Measurements from ENCODE around the gene LOXL3. TPM values are rescaled to one million over a fixed set of nuclear protein-coding genes. Genes with fewer than 3 reads are reported as not detected.
A peak's percentile ranks its signal among the peaks of the same experiment; 100 is the strongest.

LOXL3 gene
- total and polyA plus RNA-seq, 2 of the 8 experiments (the other 6 are each of a cell fraction or from before 2014, with no cell fraction given) = 22.4 to 27.2 TPM

DNA sequence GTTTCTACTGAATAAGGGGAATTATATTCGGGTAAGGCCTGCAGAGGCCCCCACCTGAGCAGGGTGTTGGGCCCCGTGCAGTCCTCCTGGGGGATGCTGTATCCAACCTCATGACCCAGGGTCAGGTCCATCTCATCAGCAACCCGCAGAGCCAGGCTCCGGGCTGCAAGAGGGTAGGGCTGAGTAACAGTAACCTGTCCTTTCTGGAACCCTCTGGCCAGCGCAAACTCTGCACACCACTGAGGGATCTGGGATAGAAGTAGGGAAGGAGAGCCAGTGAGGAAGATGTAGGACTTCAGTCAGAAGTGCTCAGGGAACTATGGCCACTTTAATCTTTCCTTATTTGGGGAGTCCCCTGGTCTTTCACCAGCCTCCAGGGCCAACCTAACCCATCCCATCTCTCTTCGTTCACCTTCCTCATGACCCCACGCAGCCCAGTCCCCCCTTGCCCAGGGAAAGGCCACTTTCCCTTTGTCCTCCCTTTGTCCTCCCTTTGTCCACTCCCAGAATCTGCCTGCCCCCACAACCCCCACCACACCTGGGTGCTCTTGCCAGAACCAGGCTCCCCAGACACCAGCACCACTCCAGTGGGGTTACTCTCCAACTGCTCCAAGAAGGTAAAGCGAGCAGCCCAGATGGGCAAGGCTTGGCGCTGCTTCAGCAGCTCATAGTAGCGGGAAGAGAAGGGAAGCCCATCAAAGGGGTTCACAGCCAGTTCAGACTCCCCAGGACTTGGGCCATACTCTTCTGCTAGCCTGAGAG is 28.6 kb downstream of the LOXL3 start:
- H3K4ac ChIP-seq (replicated peaks; ENCODE audit: insufficient read length, low read depth, low read length) = no peak overlapping the region
- FAIRE-seq (no peak), DNase-seq (ENCODE audit: low read depth in 1 of 2, low spot score in 2 of 2) (no peak)
- no peak overlapping the region for H3K9ac ChIP-seq (replicated peaks in 1 of 4; ENCODE audit: extremely low read depth in 1 of 4, low read depth in 3 of 4, low read length in 3 of 4)
- no peak overlapping the region for H3K27ac ChIP-seq (ENCODE audit: low read depth, low read length)
- H3K36me3 ChIP-seq (ENCODE audit: control insufficient read depth in 2 of 4, insufficient read depth in 4 of 4, low read length in 3 of 4) = peaks cover 5 to 18% (median 13%) of the 10 kb centered on the region in 4 experiments; a peak in 6 of 8 replicates
- H2BK5ac ChIP-seq (ENCODE audit: low read depth, low read length) = no peak overlapping the region
- H3K18ac ChIP-seq (ENCODE audit: extremely low read depth, low read length) = no peak overlapping the region
- H2BK120ac ChIP-seq (replicated peaks; ENCODE audit: low read depth, low read length) = no peak overlapping the region
- H3K23me2 ChIP-seq (ENCODE audit: low read depth, low read length) = peaks cover 4% of the 10 kb centered on the region; the same call in 1 of the 2 replicates
- no peak overlapping the region for H2AK5ac ChIP-seq (ENCODE audit: low read depth, low read length)
- H4K91ac ChIP-seq (replicated peaks; ENCODE audit: insufficient read length, low read length) = no peak overlapping the region
- ChIA-PET POLR2A (ENCODE audit: partially characterized antibody) (interaction anchor here (1.3 kb wide), 1 partner anchor 42 kb away, joined by 5 read pairs; the partner anchor contains the start of genes CCDC142 and TTC31), CTCF (ENCODE audit: partially characterized antibody) (interaction anchor here (1.2 kb wide), 3 partner anchors 16 to 61 kb away, joined by 3 to 4 read pairs (median 3); no protein-coding TSS in a partner anchor)
- no peak overlapping the region for H3K23ac ChIP-seq (ENCODE audit: insufficient read length)
- H3K56ac ChIP-seq (replicated peaks; ENCODE audit: insufficient read length, low read depth, low read length) = no peak overlapping the region
- peaks cover 0 to 13% (median 6%) of the 10 kb centered on the region in 4 experiments; a peak in 5 of 7 replicates for H3K27me3 ChIP-seq (replicated peaks in 1 of 4; ENCODE audit: control insufficient read depth in 3 of 4, extremely low read depth in 1 of 4, insufficient read depth in 3 of 4, low read length in 3 of 4)
- no peak overlapping the region for H3K4me2 ChIP-seq (ENCODE audit: insufficient read depth in 1 of 2, low read depth in 2 of 2, low read length in 2 of 2)
- WGBS, 2 experiments (ENCODE audit: extremely low coverage in 1 of 2, insufficient coverage in 1 of 2, insufficient read length in 1 of 2, insufficient replicate concordance in 2 of 2, low coverage in 1 of 2, low lambda C conversion rate in 2 of 2, missing lambda C conversion rate in 1 of 2) = 79% methylated on average over 10 of the region's 10 CpGs; no CpG with 5 or more reads in 1 of the 2 experiments
- 0 out of 2 replicates have a peak overlapping the region, but pooled peaks have one; percentile 31 for H4K8ac ChIP-seq (ENCODE audit: extremely low read depth, insufficient read depth, low read length)
- TF ChIP-seq BRCA1 (IDR thresholded peaks at IDR 0.05; ENCODE audit: low read depth, low read length) = no peak
- H3K4me3 ChIP-seq (ENCODE audit: extremely low read depth in 1 of 4, insufficient read depth in 2 of 4, low read depth in 3 of 4, low read length in 4 of 4) = no peak overlapping the region
- H3K9me3 ChIP-seq (ENCODE audit: insufficient read depth in 2 of 2, low read depth in 1 of 2, low read length in 1 of 2) = no peaks in the 10 kb centered on the region
- H2BK12ac ChIP-seq (ENCODE audit: low read depth, low read length) = no peak overlapping the region
- H3K79me1 ChIP-seq (ENCODE audit: low read depth, low read length) = peaks cover 8% of the 10 kb centered on the region
- peaks cover 0 to 18% of the 10 kb centered on the region in 2 experiments; a peak in 2 of 4 replicates for H3K79me2 ChIP-seq (ENCODE audit: control insufficient read depth in 1 of 2, insufficient read depth in 2 of 2, low read length in 2 of 2)
- peaks cover 0 to 3% of the 10 kb centered on the region in 2 experiments for H4K20me1 ChIP-seq (replicated peaks in 1 of 2; ENCODE audit: control insufficient read depth in 1 of 2, insufficient read depth in 2 of 2, low read length in 2 of 2)
- 0 out of 2 replicates have a peak overlapping the region, but pooled peaks have one; percentile 88 for H2BK15ac ChIP-seq (ENCODE audit: low read length)
- H3K4me1 ChIP-seq (replicated peaks in 1 of 4; ENCODE audit: control insufficient read depth in 3 of 4, insufficient read depth in 4 of 4, low read length in 3 of 4) = peaks cover 0 to 7% (median under 1%) of the 10 kb centered on the region in 4 experiments; a peak in 2 of 7 replicates
- no peak overlapping the region for H2BK20ac ChIP-seq (ENCODE audit: low read length)
- no peak overlapping the region for H4K5ac ChIP-seq (ENCODE audit: insufficient read length, low read depth, low read length)
- no peak overlapping the region for H2AFZ ChIP-seq (ENCODE audit: low read length)
- no peak overlapping the region for H3K14ac ChIP-seq (ENCODE audit: insufficient read length)
